ENCODE results near the gene FNDC10. TPM values are rescaled to one million over a fixed set of nuclear protein-coding genes. Genes with fewer than 3 reads are reported as not detected.
A peak's percentile ranks its signal among the peaks of the same experiment; 100 is the strongest.

FNDC10 gene
- total and polyA plus RNA-seq, 2 experiments from 2014 or later: 2.1 to 8.8 TPM

GRCh38 chr1:1617925-1618324 lies 18.0 kb upstream of the FNDC10 start:
- H4K20me1 ChIP-seq (ENCODE audit: insufficient read depth, poor library complexity, severe bottlenecking): peaks cover 14% of the 10 kb centered on the region
- H3K4me2 ChIP-seq: no peak overlapping the region
- no peaks in the 10 kb centered on the region for H3K36me3 ChIP-seq (replicated peaks; ENCODE audit: insufficient read depth, low read depth)
- no peaks in the 10 kb centered on the region for H3K9me3 ChIP-seq (ENCODE audit: low read depth)
- no peak overlapping the region for H3K4me3 ChIP-seq
- H3K27ac ChIP-seq: no peak overlapping the region
- no peak for DNase-seq (ENCODE audit: low spot score)
- no peak overlapping the region for H2AFZ ChIP-seq
- H3K79me2 ChIP-seq: peaks cover 50% of the 10 kb centered on the region
- 98% methylated on average over 6 of the region's 6 CpGs for WGBS (ENCODE audit: low lambda C conversion rate, missing lambda C conversion rate)
- peaks cover 19% of the 10 kb centered on the region for H3K4me1 ChIP-seq (ENCODE audit: insufficient read depth)
- no peaks in the 10 kb centered on the region for H3K27me3 ChIP-seq
- TF ChIP-seq EZH2phosphoT487 (IDR thresholded peaks at IDR 0.05; ENCODE audit: low read depth, severe bottlenecking, unreplicated experiment) (no peak), EZH2 (IDR thresholded peaks at IDR 0.05; ENCODE audit: borderline replicate concordance) (no peak)
- TF ChIP-seq, protein P1, sequence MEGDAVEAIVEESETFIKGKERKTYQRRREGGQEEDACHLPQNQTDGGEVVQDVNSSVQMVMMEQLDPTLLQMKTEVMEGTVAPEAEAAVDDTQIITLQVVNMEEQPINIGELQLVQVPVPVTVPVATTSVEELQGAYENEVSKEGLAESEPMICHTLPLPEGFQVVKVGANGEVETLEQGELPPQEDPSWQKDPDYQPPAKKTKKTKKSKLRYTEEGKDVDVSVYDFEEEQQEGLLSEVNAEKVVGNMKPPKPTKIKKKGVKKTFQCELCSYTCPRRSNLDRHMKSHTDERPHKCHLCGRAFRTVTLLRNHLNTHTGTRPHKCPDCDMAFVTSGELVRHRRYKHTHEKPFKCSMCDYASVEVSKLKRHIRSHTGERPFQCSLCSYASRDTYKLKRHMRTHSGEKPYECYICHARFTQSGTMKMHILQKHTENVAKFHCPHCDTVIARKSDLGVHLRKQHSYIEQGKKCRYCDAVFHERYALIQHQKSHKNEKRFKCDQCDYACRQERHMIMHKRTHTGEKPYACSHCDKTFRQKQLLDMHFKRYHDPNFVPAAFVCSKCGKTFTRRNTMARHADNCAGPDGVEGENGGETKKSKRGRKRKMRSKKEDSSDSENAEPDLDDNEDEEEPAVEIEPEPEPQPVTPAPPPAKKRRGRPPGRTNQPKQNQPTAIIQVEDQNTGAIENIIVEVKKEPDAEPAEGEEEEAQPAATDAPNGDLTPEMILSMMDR (IDR thresholded peaks at IDR 0.05; ENCODE audit: poor library complexity): no peak
- no peaks in the 10 kb centered on the region for H3K9me2 ChIP-seq (replicated peaks; ENCODE audit: insufficient read depth)

DNA sequence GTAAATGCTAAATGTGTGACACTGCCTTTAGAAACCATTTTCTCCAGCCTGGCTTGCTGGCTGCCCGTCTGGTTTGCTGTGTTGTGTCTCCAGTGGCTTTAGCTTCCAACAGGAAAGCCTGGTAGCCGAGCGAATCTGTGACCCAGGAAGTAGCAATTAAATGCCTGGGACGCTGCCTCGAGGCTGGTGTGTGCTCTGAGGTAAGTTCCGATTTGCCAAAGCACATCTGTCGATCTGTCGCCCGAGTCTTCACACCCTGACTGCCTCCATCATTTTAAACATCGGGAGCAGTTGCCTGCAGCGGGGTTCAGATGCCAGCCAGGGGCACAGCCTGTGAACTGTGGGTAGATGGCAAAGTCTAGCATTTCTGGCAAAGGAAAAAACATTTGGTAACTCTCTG lies 17.6 kb upstream of the FNDC10 start:
- no peak for TF ChIP-seq EZH2 (IDR thresholded peaks at IDR 0.05; ENCODE audit: borderline replicate concordance)
- TF ChIP-seq EZH2phosphoT487 (IDR thresholded peaks at IDR 0.05; ENCODE audit: low read depth, severe bottlenecking, unreplicated experiment): no peak
- TF ChIP-seq, protein P1 (IDR thresholded peaks at IDR 0.05; ENCODE audit: poor library complexity): no peak
- no peak overlapping the region for H3K4me2 ChIP-seq
- no peaks in the 10 kb centered on the region for H3K9me2 ChIP-seq (replicated peaks; ENCODE audit: insufficient read depth)
- peaks cover 14% of the 10 kb centered on the region for H4K20me1 ChIP-seq (ENCODE audit: insufficient read depth, poor library complexity, severe bottlenecking)
- no peaks in the 10 kb centered on the region for H3K36me3 ChIP-seq (replicated peaks; ENCODE audit: insufficient read depth, low read depth)
- no peak overlapping the region for H3K4me3 ChIP-seq
- peaks cover 53% of the 10 kb centered on the region for H3K79me2 ChIP-seq
- peaks cover 19% of the 10 kb centered on the region for H3K4me1 ChIP-seq (ENCODE audit: insufficient read depth)
- no peaks in the 10 kb centered on the region for H3K27me3 ChIP-seq
- 98% methylated on average over 11 of the region's 11 CpGs for WGBS (ENCODE audit: low lambda C conversion rate, missing lambda C conversion rate)
- no peaks in the 10 kb centered on the region for H3K9me3 ChIP-seq (ENCODE audit: low read depth)
- H3K27ac ChIP-seq: no peak overlapping the region
- no peak for DNase-seq (ENCODE audit: low spot score)
- no peak overlapping the region for H2AFZ ChIP-seq

GRCh38 chr1:1616838-1617237 lies 16.9 kb upstream of the FNDC10 start:
- no peaks in the 10 kb centered on the region for H3K9me3 ChIP-seq (ENCODE audit: low read depth)
- no peak overlapping the region for H3K27ac ChIP-seq
- TF ChIP-seq EZH2phosphoT487 (IDR thresholded peaks at IDR 0.05; ENCODE audit: low read depth, severe bottlenecking, unreplicated experiment) (no peak), EZH2 (IDR thresholded peaks at IDR 0.05; ENCODE audit: borderline replicate concordance) (no peak)
- TF ChIP-seq, protein P1 (IDR thresholded peaks at IDR 0.05; ENCODE audit: poor library complexity): no peak
- peaks cover 60% of the 10 kb centered on the region for H3K79me2 ChIP-seq
- H3K4me2 ChIP-seq: peak overlapping the region; percentile 94
- H3K4me3 ChIP-seq: peak overlapping the region; percentile 97
- H4K20me1 ChIP-seq (ENCODE audit: insufficient read depth, poor library complexity, severe bottlenecking): peaks cover 14% of the 10 kb centered on the region
- no peak overlapping the region for H2AFZ ChIP-seq
- 88% methylated on average over 19 of the region's 19 CpGs for WGBS (ENCODE audit: low lambda C conversion rate, missing lambda C conversion rate)
- no peaks in the 10 kb centered on the region for H3K27me3 ChIP-seq
- H3K36me3 ChIP-seq (replicated peaks; ENCODE audit: insufficient read depth, low read depth): no peaks in the 10 kb centered on the region
- no peak for DNase-seq (ENCODE audit: low spot score)
- peaks cover 19% of the 10 kb centered on the region for H3K4me1 ChIP-seq (ENCODE audit: insufficient read depth)
- H3K9me2 ChIP-seq (replicated peaks; ENCODE audit: insufficient read depth): no peaks in the 10 kb centered on the region

All from hepatocyte (in vitro differentiated cells).